Thoracic aorta (tissue), 2 donors: ENCODE measurements around the gene IL4I1. TPM values are rescaled to one million over a fixed set of nuclear protein-coding genes. Genes with fewer than 3 reads are reported as not detected.

ENCODE experiments used
- ATAC-seq: fragments of 150-250 bp; one replicate; pipeline ENCODE4 v1.8.0; 2017; ENCODE audit warnings: low read depth; ENCODE audit not compliant: insufficient number of reproducible peaks, low FRiP score
- DNase-seq: peaks from one replicate; pipeline ENCODE4 v3.0.0-alpha.2; 2020; ENCODE audit warnings: low spot score
- H3K27ac ChIP-seq, 2 donors: fragments of 200-600 bp; sonication (generic); 1 replicate in 1 of 2; 2 replicates in 1 of 2; pipeline ENCODE4 v1.5.1; 2016; ENCODE audit warnings: mild to moderate bottlenecking in 2 of 2, moderate library complexity in 2 of 2
- H3K27me3 ChIP-seq: fragments of 200-600 bp; sonication (generic); replicated peaks from 2 replicates; pipeline ENCODE4 v1.6.0; 2016; ENCODE audit warnings: mild to moderate bottlenecking; ENCODE audit not compliant: insufficient read depth
- H3K36me3 ChIP-seq: fragments of 200-600 bp; sonication (generic); one replicate; pipeline ENCODE4 v1.5.1; 2016
- H3K4me1 ChIP-seq, 2 donors: fragments of 200-600 bp; sonication (generic); 1 replicate in 1 of 2; 2 replicates in 1 of 2; pipeline versions ENCODE4 v1.5.1 to v1.6.0; 2016; ENCODE audit warnings: low read depth in 2 of 2, mild to moderate bottlenecking in 1 of 2; ENCODE audit not compliant: control insufficient read depth in 1 of 2
- H3K4me3 ChIP-seq: fragments of 200-600 bp; sonication (generic); 2 replicates; pipeline ENCODE4 v1.5.1; 2016; ENCODE audit warnings: mild to moderate bottlenecking
- H3K9me3 ChIP-seq: fragments of 200-600 bp; sonication (generic); 2 replicates; pipeline ENCODE4 v1.5.1; 2016
- CTCF ChIP-seq: fragments of 200-600 bp; sonication (generic); IDR thresholded peaks from one replicate; pipeline ENCODE4 v1.5.1; 2019; ENCODE audit warnings: antibody characterized with exemption
- total RNA-seq, 2 donors: library from RNA; depleted of rRNA; stranded (reverse); fragments of >200 nt; gene quantifications; one replicate each; pipeline versions ENCODE4 v1.1.0 to v1.2.3, GENCODE V29; 2016

Gene IL4I1
- total RNA-seq, 2 donors from 2014 or later = 1.5 to 2.2 TPM

GRCh38 chr19:49852631-49853126 is 44.0 kb downstream of the IL4I1 start:
- H3K4me1 ChIP-seq = peaks cover 10 to 32% of the 10 kb centered on the region in 2 donors
- no peaks in the 10 kb centered on the region for H3K27me3 ChIP-seq
- ATAC-seq = no peak
- H3K9me3 ChIP-seq = no peaks in the 10 kb centered on the region
- no peak for TF ChIP-seq CTCF
- no peak for DNase-seq
- H3K36me3 ChIP-seq = peaks cover 24% of the 10 kb centered on the region
- H3K27ac ChIP-seq = no peak overlapping the region
- H3K4me3 ChIP-seq = peak overlapping the region; percentile 86

- DNase-seq = no peak
- Histone ChIP-seq H3K27ac (peak overlapping the region; percentile 94 to 97), H3K4me1 (peaks cover 10 to 32% of the 10 kb centered on the region in 2 donors), H3K27me3 (no peaks in the 10 kb centered on the region), H3K9me3 (no peaks in the 10 kb centered on the region), H3K4me3 (peak overlapping the region; percentile 86), H3K36me3 (peaks cover 14% of the 10 kb centered on the region)
- no peak for TF ChIP-seq CTCF
- ATAC-seq = no peak
These were observed 45.0 kb downstream of the IL4I1 start for GRCh38 chr19:49851456-49852259.

- no peaks in the 10 kb centered on the region for H3K9me3 ChIP-seq
- peak; percentile 64 for DNase-seq
- ATAC-seq = peak; percentile 89
- peak within 1 kb of the TSS; percentile 94 to 97 for H3K27ac ChIP-seq
- H3K36me3 ChIP-seq = peaks cover 5% of the 10 kb centered on the region
- TF ChIP-seq CTCF = no peak
- no peaks in the 10 kb centered on the region for H3K27me3 ChIP-seq
- peak within 1 kb of the TSS; percentile 86 for H3K4me3 ChIP-seq
- H3K4me1 ChIP-seq = peaks cover 10 to 32% of the 10 kb centered on the region in 2 donors
These were observed 46.0 kb downstream of the IL4I1 start, which contains the start of gene PTOV1 for GRCh38 chr19:49850487-49851342. TSS of gene PTOV1 (plus strand) at chr19:49851159.

GRCh38 chr19:49850221-49850486 is 46.5 kb downstream of the IL4I1 start:
- TF ChIP-seq CTCF = no peak
- H3K4me1 ChIP-seq = peaks cover 10 to 32% of the 10 kb centered on the region in 2 donors
- peak overlapping the region; percentile 94 to 97 for H3K27ac ChIP-seq
- no peak for DNase-seq
- H3K9me3 ChIP-seq = no peaks in the 10 kb centered on the region
- no peaks in the 10 kb centered on the region for H3K27me3 ChIP-seq
- ATAC-seq = no peak
- peaks cover 4% of the 10 kb centered on the region for H3K36me3 ChIP-seq
- H3K4me3 ChIP-seq = peak overlapping the region; percentile 86
